ENCODE results near the gene EFCAB7.
"Not testable (repeated sequence)": the region's sequence is repeated elsewhere in the genome, so short reads cannot be mapped to it uniquely, and the experiment has no call there.

Gene EFCAB7

DNA sequence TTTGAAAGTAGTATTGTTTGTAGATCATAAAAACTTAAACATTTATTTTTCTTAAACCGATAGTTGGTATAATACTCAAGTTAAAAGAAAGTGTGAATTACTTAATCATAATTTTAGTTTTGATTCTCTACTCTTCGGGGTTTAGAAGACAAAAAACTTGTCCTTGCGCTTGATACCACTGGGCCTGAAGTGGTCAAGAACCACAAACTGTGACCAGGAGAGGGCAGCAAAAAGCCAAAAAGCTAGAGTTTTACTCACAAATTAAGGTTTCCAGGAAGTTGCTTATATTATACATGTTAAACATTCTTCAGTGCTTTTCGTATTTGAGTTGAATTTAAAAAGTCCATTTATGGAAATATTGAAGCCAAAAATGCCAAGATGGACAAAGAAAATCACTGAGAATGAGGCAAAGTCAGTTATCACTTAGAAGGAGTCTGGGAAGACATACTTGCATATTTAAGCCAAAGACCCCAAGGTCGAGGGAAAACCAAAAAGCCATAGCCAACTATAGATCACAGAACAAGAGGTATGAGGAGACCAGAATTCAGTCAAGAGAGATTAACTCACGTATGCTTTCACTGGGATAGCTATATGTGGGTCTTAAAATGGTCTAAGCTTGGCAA lies 34.2 kb downstream of the EFCAB7 start:
- peak; percentile 12 for DNase-seq

DNA sequence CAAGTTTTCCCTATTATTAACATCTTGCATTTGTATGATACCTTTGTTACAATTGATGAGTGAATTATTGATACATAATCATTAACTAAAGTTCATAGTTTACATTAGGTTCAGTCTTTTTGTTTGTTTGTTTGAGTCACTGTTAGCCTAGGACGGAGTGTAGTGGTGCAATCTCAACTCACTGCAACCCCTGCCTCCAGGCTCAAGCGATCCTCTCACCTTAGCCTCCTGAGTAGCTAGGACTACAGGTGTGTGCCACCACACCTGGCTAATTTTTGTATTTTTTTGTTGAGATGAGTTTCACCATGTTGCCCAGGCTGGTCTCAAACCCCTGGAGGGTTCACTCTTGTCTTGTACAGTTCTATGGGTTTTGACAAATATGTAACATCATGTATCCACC lies 36.0 kb downstream of the EFCAB7 start:
- DNase-seq: no peak

DNA sequence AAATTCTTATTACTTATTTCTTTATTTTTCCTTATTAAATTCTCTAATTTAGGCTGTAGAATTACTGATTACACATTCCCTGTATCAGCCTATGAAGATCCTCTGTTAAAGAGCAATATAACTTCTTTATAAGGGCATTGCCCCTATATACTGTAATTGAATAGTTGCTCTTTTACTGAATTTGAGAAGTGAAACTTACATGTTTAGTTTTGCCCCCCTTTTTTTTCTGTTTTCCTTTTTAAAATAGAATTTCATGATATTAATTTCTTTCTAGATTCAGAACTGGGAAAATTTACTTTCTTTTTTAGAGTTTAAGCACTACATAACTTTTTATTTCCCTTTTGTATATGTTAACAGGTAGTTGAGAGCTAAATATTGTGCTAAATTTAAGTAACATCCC lies 40.4 kb downstream of the EFCAB7 start:
- no peak for DNase-seq

DNA sequence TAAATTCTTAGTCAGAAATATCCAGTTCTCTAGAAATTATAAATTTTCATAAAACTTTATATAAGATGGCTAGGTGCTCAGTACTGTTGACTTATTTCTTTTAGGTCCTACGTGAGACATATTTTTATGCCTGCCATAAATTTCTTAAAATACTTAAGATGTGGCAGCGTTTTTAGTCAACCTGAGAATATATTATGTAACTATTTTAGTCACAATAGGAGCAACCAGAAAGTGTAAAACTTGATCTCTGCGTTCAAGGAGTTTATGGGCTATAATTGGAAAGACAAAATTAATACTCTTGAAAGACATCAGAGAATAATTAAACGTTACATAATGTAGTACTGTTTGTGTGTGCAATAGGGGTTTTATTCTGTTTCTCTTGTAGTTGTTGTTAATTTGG lies 45.7 kb downstream of the EFCAB7 start:
- no peak for DNase-seq

DNA sequence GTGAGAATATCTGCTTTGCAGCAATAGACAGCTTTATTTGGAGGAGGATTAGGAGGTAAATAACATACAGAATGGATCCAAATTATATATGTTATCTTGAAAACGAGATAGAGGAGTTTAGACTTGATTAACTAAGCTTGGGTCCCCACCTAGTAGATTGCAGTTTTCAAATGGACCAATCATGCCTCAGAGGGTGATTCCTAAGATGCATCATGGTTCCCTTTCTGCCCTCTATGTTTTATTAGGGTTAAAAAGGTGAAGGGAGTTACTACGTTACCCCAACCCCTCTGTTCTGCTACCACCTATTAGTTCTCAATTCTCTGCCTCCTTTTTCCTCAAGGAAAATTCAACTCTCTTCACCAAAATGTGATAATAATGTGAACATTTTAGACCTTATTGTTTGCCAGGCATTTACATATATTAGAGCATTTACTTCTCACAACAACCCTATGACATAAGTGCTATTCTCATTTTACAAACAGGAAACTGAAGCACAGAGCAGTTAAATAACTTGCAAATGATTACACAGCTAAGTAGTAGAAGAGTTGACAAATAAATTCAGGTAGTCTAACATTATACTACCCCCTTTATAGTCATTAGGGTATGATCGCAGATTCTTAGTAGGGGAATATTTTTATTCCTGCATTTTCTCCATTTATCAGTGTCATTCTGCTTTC lies 46.5 kb downstream of the EFCAB7 start:
- no peak for DNase-seq

DNA sequence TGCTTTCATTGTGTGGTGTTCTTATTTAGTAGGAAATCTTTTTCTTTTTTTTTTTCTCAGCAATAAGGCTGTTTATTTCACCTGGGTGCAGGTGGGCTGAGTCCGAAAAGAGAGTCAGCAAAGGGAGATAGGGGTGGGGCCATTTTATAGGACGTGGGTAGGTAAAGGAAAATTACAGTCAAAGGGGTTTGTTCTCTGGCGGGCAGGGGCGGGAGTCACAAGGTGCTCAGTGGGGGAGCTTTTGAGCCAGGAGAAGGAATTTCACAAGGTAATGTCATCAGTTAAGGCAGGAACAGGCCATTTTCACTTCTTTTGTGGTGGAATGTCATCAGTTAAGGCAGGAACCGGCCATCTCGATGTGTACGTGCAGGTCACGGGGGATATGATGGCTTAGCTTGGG lies 49.4 kb downstream of the EFCAB7 start:
- not testable (repeated sequence) for DNase-seq

DNA sequence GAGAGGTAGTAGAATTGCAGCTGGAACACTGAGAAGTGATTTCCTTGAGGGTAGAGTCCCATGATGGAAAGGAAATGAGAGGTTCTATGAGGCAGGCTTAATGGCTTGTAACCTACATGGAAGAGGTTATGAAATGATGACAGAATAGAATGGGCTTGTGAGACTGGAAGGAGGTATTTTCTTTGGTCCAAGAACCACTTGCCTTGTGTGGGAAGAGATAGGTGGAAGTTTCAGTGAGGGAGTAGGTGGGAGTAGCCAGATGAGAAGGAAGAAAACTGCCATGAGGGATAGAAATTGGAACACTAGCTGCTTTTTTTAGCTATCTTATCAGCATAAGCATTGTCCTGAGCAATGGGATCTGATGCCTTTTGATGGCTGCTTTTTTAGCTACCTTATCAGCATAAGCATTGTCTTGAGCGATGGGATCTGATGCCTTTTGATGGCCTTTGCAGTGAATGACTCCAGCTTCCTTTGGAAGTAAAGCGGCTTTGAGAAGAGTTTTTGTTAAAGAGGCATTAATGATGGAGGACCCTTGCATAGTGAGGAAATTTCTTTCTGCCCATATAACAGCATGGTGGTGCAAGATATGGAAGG lies 51.0 kb downstream of the EFCAB7 start:
- DNase-seq: not testable (repeated sequence)

DNA sequence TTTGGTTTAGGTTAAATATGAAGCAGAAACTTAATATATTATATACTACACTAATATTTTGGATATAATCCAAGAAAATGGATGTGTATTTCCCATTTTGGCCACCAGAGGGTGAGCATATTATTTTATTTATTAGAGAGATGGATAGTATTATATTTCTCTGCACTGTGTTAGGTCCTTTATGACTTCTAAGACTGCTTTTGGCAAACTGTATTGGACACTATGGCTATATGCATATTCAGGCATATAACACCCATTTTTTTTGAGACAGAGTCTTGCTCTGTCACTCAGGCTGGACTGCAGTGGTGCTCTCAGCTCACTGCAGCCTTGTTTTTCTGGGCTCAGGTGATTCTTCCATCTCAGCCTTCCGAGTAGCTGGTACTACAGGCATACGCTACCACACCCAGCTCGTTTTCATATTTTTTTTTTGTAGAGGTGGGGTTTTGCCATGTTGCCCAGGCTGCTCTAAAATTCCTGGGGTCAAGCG lies 52.1 kb downstream of the EFCAB7 start:
- DNase-seq: no peak

DNA sequence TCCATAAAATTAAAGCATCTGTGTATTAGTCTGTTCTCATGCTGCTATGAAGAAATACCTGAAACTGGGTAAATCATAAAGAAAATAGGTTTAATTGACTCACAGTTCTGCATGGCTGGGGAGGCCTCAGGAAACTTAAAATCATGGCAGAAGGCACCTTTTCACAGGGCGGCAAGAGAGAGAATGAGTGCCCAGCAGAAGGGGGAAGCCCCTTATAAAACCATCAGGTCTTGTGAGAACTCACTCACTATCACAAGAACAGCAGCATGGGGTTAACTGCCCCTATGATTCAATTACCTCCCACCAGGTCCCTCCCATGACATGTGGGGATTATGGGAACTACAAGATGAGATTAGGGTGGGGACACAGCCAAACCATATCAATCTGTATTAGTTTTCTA lies 63.0 kb downstream of the EFCAB7 start:
- not testable (repeated sequence) for DNase-seq

DNA sequence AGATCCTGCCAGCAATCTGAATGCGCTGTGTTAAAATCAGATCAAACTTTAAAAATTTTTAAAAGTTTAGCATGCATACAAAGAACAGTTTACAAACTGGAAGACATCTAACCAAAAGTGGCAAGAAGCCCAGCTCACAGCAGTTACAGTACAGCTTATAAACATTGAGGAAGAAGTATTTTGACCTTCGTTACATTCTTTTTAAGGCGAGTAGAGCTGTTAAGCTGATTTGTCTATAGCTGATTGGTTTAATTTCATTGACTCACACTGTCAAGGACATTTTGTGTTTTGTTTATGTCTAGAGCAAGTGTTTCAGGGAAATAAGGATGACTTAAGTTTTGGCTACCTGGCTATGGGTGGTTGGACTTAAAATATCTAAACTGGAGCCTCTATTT lies 66.8 kb downstream of the EFCAB7 start:
- DNase-seq: no peak

DNA sequence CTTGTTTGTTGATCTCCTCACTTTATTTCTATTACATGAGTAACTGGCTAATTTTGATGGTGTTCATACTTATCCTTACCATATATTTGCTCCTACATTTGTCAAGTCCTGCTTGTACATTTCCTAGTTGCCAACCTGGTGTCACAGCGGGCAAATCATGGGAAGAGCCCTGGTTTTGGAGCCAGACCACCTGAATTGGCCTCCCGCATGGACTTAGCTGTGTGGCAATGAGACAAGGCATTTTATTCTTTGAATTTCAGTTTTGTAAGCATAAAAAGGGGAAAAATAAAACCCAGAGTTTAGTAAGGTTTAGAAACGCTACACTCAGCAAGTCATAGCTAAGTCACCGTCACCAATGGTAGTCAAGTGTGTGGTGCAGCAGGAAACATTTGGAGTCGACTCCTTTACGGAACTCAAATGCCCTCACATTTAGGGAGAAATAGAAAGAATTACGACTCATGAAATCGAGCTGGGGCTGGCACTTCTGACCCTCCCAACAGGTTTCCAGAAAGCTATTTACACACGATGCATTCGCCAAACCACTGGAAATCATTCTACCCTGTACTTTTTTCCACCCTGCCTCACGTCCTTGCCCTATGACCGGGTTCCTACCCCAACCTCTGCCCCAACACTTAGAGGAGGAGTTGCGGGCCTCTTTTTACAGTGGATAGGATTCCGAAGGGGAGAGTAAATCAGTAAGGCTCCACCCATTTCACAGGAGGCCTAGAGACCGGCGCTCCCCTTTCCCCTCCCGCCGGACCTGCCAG lies 69.4 kb downstream of the EFCAB7 start:
- DNase-seq: no peak

DNA sequence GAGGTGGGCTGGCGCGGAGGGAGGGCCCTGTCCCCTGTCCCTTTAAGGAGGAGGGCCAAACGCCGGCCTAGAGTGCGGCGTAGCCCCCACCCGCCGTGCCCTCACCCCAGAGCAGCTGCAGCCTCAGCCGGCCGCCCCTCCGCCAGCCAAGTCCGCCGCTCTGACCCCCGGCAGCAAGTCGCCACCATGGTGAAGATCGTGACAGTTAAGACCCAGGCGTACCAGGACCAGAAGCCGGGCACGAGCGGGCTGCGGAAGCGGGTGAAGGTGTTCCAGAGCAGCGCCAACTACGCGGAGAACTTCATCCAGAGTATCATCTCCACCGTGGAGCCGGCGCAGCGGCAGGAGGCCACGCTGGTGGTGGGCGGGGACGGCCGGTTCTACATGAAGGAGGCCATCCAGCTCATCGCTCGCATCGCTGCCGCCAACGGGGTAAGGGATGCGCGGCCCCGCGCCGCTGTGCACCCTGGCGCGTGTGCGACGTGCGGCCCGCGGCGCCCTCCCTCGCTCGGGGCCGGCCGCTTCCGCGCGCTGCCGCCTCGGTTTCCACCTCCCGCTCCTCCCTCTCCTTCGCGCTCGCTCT lies 70.1 kb downstream of the EFCAB7 start, which contains the start of gene PGM1:
Gene PGM1, plus strand, starts transcription at position 109 of the 583 bp plus-strand sequence. Its CDS starts 78 bp downstream, at position 187.
- DNase-seq: peak; percentile 79

DNA sequence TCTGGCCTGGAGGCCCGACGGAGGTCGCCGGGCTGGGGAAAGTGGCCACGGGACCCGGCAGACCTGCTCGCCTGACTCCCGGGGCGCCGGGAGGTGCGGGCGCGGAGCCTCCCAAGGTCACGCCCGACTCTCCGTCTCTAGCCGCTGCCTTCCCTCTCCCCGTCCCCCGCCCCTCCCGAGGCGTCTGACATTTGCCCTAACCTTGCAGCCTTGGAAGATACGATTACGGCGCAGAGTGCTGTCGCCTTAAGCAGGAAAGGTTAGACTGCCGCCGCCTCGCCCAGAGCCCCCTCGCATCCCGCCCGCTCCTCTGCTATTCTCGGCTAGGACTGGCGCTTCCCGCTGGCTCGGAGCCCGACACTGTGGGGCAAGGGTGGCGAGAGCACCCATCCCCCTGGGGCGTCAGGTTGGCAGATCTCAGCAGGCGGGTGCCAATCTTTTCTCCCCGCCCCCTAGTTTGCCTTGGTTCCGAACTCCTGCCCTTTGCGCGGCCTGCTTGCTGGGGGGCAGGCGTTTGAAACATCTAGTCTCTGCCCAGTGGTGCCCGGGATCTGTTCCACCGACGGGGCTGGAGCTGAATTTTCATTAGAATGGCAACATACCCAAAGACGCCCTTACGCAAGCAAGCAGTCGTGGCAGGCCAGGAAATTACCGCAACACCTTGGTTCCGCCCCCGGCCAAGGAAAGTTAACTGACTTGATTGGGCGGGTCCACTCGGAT lies 70.7 kb downstream of the EFCAB7 start:
- DNase-seq: peak; percentile 76

DNA sequence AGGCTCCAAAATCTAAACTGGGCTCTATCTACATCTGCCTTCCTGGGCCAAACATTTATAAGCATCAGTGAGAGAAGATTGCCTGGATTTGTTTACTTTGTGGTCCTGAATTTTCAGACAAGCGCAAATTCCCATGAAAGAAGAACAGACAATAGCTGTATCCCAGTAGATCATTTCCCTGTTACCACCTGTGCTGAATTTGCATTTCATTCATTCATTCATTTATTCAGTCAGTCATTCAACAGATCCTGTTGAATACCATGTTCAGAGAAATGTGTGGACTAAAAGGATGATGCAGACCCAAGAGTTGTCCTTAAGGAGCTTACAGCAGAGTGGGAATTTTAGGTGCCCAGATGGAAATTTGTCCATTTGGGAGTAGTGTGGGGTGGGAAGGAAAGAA lies 72.1 kb downstream of the EFCAB7 start:
- no peak for DNase-seq

DNA sequence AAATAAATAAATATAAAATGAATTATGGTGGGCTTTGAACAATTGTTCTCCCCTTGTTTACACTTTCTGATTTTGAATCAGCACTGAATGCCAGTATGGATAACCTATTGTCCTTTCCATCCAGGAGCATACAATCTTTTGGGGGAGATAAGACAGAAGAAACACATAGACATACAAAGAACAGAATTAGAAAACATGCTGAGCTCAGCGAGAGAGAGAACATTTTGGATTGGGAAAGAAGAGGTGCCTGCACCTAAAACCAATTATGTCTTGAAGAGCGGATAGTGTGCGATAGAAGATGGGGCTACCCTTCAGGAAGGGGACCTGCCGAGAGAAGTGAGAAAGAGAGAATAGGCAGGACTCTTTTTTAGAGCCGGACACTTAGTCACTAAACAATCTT lies 76.5 kb downstream of the EFCAB7 start:
- DNase-seq: no peak

DNA sequence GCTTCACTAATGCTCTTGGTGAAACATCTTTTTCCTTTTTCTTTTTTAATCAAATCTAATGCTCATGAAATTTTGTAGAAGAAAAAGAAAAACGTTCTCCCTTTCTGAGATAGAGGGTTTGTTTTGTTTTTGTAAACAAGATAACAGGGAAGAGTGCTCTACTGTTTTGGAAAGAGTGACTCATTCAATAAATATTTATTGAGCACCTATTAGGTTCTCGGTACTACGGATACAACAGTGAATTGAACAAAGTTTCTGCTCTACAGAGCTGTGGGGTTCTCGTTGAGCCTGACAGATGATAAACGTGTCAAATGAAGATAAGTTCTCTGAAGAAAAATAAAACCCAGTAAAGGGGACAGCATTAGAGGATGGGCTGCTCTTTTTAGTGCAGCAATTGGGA lies 76.9 kb downstream of the EFCAB7 start:
- no peak for DNase-seq

DNA sequence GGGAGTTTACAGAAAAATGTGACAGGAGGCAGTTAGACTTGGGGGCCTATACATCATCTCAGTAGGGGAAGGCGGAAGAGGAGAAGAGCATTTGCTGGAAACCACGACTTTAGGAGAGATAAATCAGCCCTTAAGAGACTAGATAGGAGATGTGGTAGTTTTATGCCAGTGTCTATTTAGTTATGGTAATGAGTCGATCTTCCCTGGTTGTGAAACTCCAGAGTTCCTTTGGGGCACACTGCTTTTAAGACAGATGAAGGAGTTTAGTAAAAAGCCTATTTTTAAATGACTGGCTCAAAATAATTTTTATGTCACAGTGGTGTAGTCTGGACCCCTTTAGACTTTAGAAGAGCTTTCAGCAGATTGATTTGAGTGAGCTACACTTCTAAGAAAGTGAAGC lies 77.7 kb downstream of the EFCAB7 start:
- no peak for DNase-seq

DNA sequence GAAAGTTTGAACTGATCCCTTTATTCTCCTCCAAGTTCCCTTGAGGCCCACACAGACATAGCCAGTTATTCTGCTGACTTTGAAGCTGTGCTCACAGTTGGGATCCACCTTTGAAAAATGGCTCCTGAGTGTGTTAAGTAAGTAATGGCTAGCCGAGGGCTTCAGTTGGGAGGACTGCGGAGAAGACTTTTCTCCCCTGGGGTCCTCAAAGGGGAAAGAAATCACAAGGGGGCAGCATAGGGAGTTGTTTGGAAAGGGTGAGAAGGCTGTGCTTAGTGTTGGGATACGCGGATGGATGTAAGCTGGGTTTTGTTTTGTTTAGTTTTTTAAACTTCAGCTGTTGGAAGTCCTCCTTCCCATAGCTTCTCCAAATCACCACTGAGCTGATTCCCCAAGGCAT lies 78.1 kb downstream of the EFCAB7 start:
- no peak for DNase-seq

DNA sequence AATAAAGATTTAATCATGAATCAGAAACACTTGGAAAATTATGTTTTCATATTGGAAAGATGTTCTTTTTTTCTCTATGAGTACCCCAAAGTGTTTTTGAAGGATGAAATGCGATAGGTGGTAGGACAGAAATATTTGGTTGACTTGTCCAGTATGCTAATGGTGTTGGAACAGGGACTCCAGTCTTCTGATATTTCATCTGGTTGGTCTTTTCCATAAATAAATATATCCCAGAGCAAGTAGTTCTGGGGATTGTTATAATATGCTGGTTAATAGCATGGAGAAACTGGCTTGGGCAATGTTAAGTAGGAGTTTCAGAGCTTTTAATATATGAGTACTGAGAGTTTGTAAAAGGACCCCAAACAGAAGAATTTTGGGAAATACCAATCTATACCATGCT lies 78.6 kb downstream of the EFCAB7 start:
- no peak for DNase-seq

DNA sequence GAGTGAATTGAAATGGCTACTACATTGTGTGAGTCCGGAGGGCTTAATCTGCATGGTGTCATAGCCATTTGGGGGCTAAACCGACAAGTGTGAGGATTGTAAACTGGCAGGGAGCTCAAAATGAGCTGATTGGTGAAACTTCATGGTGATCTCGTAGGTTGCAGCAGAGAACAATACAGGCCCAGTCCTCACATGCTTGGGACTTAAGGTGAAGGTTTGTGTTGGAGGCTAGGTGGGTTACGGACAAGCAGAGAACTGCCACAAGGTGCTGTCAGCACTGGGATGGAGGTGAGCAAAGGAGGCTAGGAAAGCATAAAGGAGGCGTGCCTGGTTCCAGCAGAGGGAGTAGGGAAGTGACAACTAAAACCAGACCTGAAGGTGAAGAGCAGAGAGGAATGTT lies 79.3 kb downstream of the EFCAB7 start:
- no peak for DNase-seq

DNA sequence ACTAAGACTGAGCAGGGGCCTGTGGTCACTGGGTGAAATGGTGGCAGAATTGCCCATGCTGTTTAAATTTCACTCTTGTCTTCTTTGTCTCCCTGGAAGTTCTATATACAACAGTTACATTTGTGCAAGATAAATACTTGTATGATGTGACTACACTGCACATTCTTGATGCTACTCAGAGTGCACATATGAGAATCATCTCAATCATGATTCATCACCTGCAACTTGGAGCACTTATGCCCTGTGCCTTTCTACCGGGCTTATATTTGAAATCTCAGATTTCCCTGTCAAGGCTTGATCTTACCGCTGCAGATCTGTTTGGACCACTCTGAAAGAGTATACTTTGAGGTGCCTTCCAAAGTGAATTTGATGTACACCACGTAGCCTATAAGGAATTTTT lies 80.5 kb downstream of the EFCAB7 start:
- DNase-seq: no peak

DNA sequence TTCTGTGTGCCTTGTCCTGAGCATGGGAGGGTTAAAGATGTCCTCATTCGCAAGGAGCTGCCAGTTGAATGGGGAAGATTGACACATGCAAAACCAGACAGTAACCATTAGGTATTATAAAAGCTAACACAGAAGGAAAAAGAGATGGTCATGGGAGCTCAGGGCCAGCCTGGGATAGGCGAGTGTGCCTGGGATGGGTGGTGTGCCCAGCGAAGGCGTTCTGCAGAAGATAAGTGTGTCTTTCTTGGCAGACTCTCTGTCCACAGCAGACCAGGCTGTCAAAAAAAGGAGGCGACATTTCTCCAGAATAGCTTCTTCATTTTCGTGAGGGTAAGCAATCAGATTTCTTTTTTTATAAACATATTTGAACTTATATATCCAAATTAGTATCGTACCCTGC lies 84.0 kb downstream of the EFCAB7 start:
- DNase-seq: no peak

DNA sequence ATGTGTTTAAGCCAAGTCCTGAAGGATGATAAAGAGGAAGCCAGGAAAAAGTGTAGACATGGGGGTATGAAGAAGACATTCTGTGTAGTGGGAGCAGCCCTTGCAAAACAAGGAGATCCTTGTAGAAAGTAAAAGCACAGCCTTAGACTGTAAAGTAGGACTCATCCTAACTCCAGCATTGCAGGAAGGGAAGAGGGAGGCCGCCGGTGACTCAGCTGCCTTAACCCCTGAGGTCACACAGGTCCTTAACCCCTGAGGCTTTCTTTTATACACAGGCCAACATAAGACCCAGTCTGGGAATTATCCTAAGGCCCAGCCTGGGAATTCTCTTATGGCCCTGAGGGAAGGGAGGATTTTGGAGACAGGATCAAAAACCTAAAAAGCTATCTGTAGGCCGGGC lies 87.9 kb downstream of the EFCAB7 start:
- no peak for DNase-seq

Measured in activated naive CD4-positive, alpha-beta T cell treated with anti-CD3 and anti-CD28 coated beads, Interleukin-2, amount 50 U/mL, for 16 hours (primary cell).